CD4-positive, alpha-beta T cell treated with Interleukin-4 for 1 hour (primary cell): ENCODE measurements around the gene IL9.

Experiments
- DNase-seq, 2 donors: peaks; one replicate each; pipeline ENCODE4 v3.0.0-alpha.2; 2020 to 2022

The IL9 gene

GRCh38 chr5:135895474-135896006 lies at the start of gene IL9:
Gene IL9, minus strand, starts transcription at chr5:135895841. Its CDS starts 25 bp downstream, at chr5:135895816.
- DNase-seq: no peak

GRCh38 chr5:135944967-135945560 lies 49.4 kb upstream of the IL9 start:
- peak; percentile 25 to 54 for DNase-seq

GRCh38 chr5:135944564-135944963 lies 48.9 kb upstream of the IL9 start:
- DNase-seq: no peak

- DNase-seq: no peak
Measured at GRCh38 chr5:135942202-135942771, 46.6 kb upstream of the IL9 start.

GRCh38 chr5:135941711-135942110 lies 46.1 kb upstream of the IL9 start:
- DNase-seq: no peak

- no peak for DNase-seq
Measured at GRCh38 chr5:135937245-135937911, 41.7 kb upstream of the IL9 start.

GRCh38 chr5:135934939-135935338 lies 39.3 kb upstream of the IL9 start:
- DNase-seq: no peak

GRCh38 chr5:135930949-135931295 lies 35.3 kb upstream of the IL9 start:
- DNase-seq: no peak

GRCh38 chr5:135930029-135930948 lies 34.6 kb upstream of the IL9 start:
- DNase-seq: no peak

- no peak for DNase-seq
Measured at GRCh38 chr5:135921388-135921787, 25.7 kb upstream of the IL9 start.

GRCh38 chr5:135920199-135920598 lies 24.6 kb upstream of the IL9 start:
- no peak for DNase-seq

- peak in 1 of 2 donors; percentile 5 for DNase-seq
Measured at GRCh38 chr5:135916638-135917263, 21.1 kb upstream of the IL9 start.

- no peak for DNase-seq
Measured at GRCh38 chr5:135915466-135916001, 19.9 kb upstream of the IL9 start.

- peak in 1 of 2 donors; percentile 2 for DNase-seq
Measured at GRCh38 chr5:135913713-135914626, 18.3 kb upstream of the IL9 start.

GRCh38 chr5:135905144-135905543 lies 9.5 kb upstream of the IL9 start:
- DNase-seq: no peak

- no peak for DNase-seq
Measured at GRCh38 chr5:135901633-135902032, 6.0 kb upstream of the IL9 start.

GRCh38 chr5:135900276-135900675 lies 4.6 kb upstream of the IL9 start:
- DNase-seq: no peak

- no peak for DNase-seq
Measured at GRCh38 chr5:135898651-135899050, 3.0 kb upstream of the IL9 start.

- no peak for DNase-seq
Measured at GRCh38 chr5:135894789-135895188, 852 bp downstream of the IL9 start.

GRCh38 chr5:135894276-135894675 lies 1.4 kb downstream of the IL9 start:
- no peak for DNase-seq

- no peak for DNase-seq
Measured at GRCh38 chr5:135891791-135892190, 3.9 kb downstream of the IL9 start.
